Endothelial cell (in vitro differentiated cells): Measurements from ENCODE around the gene UBXN2A. TPM values are rescaled to one million over a fixed set of nuclear protein-coding genes. Genes with fewer than 3 reads are reported as not detected.

Source experiments
- DNase-seq: peaks from one replicate; pipeline ENCODE4 v3.0.0; 2021; ENCODE audit warnings: low spot score
- H3K27ac Mint-ChIP-seq: one replicate; pipeline ENCODE4 v1.8.0; 2021; ENCODE audit warnings: mixed read lengths, inconsistent platforms; ENCODE audit not compliant: unreplicated experiment
- H3K27me3 Mint-ChIP-seq: one replicate; pipeline ENCODE4 v1.8.0; 2021; ENCODE audit warnings: mild to moderate bottlenecking, moderate library complexity, mixed read lengths, inconsistent platforms; ENCODE audit not compliant: unreplicated experiment
- H3K36me3 Mint-ChIP-seq: one replicate; pipeline ENCODE4 v1.8.0; 2021; ENCODE audit warnings: mild to moderate bottlenecking, low read depth, mixed read lengths, inconsistent platforms; ENCODE audit not compliant: unreplicated experiment
- H3K4me1 Mint-ChIP-seq: one replicate; pipeline ENCODE4 v1.8.0; 2021; ENCODE audit warnings: mild to moderate bottlenecking, mixed read lengths, inconsistent platforms; ENCODE audit not compliant: unreplicated experiment
- H3K4me3 Mint-ChIP-seq: one replicate; pipeline ENCODE4 v1.8.0; 2021; ENCODE audit warnings: mild to moderate bottlenecking, mixed read lengths, inconsistent platforms; ENCODE audit not compliant: unreplicated experiment
- H3K9me3 Mint-ChIP-seq: one replicate; pipeline ENCODE4 v1.8.0; 2021; ENCODE audit warnings: mixed read lengths, inconsistent platforms; ENCODE audit not compliant: unreplicated experiment
- total RNA-seq: library from RNA; stranded (reverse); fragmentation: NEBNext Ultra II Directional; extraction: Animal tissue kit (Norgen Biotek cat#: 25700); gene quantifications from one replicate; pipeline ENCODE4 v1.2.1, GENCODE V29; 2021; ENCODE audit not compliant: unreplicated experiment
- TF ChIP-seq, protein P1 (sequence below): fragments of 200-600 bp; sonication (generic); IDR thresholded peaks from one replicate; pipeline ENCODE4 v1.5.0; 2021; ENCODE audit warnings: antibody characterized with exemption; ENCODE audit not compliant: unreplicated experiment

Gene UBXN2A
- total RNA-seq, 1 donor from 2014 or later: 14.9 TPM

DNA sequence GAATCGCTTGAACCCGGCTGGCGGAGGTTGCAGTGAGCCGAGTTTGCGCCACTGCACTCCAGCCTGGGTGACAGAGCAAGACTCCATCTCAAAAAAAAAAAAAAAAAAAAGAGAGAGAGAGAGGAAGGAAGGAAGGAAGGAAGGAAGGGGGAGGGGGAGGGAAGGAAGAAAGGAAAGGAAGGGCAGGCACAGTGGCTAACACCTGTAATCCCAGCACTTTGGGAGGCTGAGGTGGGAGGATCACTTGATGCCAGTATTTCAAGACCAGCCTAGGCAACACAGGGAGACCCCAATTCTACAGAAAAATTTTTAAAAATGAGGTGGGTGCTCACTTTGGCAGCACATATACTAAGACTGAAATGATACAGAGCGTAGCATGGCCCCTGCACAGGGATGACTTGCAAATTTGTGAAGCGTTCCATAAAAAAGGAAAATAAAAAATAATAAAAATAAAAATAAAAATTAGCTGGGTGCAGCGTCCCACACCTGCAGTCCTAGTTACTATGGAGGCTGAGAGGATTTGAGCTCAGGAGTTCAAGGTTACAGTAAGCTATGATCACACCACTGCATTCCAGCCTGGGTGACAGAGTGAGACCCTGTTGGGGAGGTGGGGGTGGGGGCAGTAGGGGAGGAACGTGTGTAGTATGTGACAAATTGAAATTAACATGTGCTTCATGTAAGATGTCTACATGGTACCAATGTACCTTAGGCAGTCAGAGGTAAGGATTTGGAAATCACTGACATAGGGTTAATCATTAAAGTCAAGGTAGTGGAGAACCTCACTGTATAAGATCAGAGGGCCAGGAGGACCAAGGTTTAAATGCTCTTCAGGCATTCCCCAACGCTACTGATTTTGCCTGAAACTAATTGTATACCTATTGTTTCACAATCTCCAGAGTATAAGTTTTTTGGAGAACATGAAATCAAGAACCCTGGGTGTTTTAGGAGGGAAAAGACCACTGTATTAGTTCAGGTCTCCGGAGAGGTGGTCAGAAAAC, 105.5 kb downstream of the UBXN2A start:
- no peak for DNase-seq
- Mint-ChIP-seq H3K27me3 (peaks cover 3% of the 10 kb centered on the region), H3K36me3 (peaks cover 7% of the 10 kb centered on the region), H3K27ac (no peak overlapping the region), H3K4me3 (peak overlapping the region; percentile 99), H3K4me1 (peaks cover 19% of the 10 kb centered on the region), H3K9me3 (no peaks in the 10 kb centered on the region)
- TF ChIP-seq, protein P1, sequence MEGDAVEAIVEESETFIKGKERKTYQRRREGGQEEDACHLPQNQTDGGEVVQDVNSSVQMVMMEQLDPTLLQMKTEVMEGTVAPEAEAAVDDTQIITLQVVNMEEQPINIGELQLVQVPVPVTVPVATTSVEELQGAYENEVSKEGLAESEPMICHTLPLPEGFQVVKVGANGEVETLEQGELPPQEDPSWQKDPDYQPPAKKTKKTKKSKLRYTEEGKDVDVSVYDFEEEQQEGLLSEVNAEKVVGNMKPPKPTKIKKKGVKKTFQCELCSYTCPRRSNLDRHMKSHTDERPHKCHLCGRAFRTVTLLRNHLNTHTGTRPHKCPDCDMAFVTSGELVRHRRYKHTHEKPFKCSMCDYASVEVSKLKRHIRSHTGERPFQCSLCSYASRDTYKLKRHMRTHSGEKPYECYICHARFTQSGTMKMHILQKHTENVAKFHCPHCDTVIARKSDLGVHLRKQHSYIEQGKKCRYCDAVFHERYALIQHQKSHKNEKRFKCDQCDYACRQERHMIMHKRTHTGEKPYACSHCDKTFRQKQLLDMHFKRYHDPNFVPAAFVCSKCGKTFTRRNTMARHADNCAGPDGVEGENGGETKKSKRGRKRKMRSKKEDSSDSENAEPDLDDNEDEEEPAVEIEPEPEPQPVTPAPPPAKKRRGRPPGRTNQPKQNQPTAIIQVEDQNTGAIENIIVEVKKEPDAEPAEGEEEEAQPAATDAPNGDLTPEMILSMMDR: no peak

DNA sequence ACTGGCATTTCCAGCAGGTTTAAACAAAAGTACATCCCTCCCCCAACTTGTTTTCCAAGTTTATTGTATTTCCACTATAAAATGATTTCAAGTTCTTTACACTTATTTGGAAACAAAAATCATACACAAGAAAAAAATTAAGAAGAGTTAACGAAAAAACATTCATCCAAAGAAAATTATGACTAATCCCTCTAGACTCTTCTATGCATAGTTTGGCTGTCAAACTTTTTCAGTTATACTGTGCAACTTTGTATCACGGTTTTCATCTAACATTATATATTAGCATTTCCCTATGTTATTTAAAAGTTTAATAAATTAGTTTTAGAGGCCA, 106.3 kb downstream of the UBXN2A start:
- Mint-ChIP-seq H3K9me3 (no peaks in the 10 kb centered on the region), H3K4me3 (peak overlapping the region; percentile 99), H3K27ac (no peak overlapping the region), H3K27me3 (peaks cover 3% of the 10 kb centered on the region), H3K4me1 (peaks cover 19% of the 10 kb centered on the region), H3K36me3 (peaks cover 7% of the 10 kb centered on the region)
- DNase-seq: no peak
- TF ChIP-seq, protein P1: no peak

DNA sequence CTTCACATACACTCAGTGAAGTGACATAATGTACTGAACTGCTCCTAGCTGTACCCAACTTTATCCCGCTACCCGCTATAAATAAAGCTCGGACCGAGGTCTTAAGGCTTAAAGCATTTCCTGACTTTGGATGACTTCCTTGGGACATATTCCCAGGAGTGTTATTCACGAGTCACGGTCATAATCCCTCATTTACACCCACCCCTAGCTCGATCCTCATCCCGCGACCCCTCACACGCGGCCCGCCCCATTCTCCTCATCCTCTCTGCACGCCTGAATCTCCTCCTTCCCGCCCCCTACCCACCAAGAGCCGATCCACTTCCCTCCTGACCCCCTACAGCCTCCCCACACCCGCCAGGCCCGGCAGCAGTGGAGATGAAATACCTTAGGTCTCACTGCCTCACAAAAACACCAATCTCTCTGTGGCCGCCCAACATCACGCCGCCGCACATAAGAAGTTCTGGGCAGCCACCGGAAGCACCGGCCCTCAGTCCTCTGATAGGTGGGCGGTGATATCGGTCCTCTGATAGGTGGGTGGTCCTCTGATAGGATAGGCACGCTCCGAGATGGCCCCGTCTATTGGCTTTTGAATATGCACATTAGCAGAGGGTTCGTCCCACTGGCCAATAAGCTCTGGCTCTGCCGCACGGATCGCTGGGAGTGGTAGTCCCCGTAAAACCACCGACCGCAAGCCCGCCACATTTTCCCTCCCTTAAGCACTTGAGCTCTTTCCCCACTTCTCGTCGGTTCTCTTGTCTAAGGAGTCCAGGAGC, 106.9 kb downstream of the UBXN2A start, which contains the start of gene WDCP:
Gene WDCP (minus strand): TSS at position 462 of the 773 bp plus-strand sequence. CDS start 7,897 bp downstream, outside the sequence.
- peak; percentile 83 for DNase-seq
- peaks cover 7% of the 10 kb centered on the region for H3K36me3 Mint-ChIP-seq
- no peaks in the 10 kb centered on the region for H3K9me3 Mint-ChIP-seq
- peaks cover 3% of the 10 kb centered on the region for H3K27me3 Mint-ChIP-seq
- TF ChIP-seq, protein P1: no peak
- H3K27ac Mint-ChIP-seq: peak within 1 kb of the TSS; percentile 82
- peak within 1 kb of the TSS; percentile 99 for H3K4me3 Mint-ChIP-seq
- H3K4me1 Mint-ChIP-seq: peaks cover 19% of the 10 kb centered on the region

DNA sequence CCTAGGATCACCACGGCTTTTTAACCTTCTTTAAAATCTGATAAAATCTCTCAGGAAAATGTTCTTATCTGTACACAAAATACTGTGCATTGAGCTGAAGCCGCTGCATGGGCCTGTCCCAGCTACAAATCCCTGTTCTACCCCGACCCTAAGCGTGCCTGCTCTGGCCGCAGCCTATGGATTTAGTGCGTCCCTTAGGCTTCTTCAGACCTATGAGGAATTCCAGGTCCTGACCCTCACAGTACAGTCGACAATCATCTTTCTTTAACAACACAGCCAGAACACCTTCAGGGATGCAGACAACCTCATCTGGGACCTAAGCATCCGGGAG, 107.4 kb downstream of the UBXN2A start:
- H3K4me1 Mint-ChIP-seq: peaks cover 19% of the 10 kb centered on the region
- no peaks in the 10 kb centered on the region for H3K9me3 Mint-ChIP-seq
- H3K27me3 Mint-ChIP-seq: peaks cover 3% of the 10 kb centered on the region
- TF ChIP-seq, protein P1: no peak
- no peak for DNase-seq
- peak overlapping the region; percentile 99 for H3K4me3 Mint-ChIP-seq
- no peak overlapping the region for H3K27ac Mint-ChIP-seq
- H3K36me3 Mint-ChIP-seq: peaks cover 7% of the 10 kb centered on the region
